B cell (primary cell): ENCODE data around the gene PLA2G12B.

Experiments used
- EZH2 ChIP-seq: IDR thresholded peaks from 2 replicates; pipeline ENCODE4 v1.6.1; 2012; ENCODE audit warnings: borderline replicate concordance, low read depth, mild to moderate bottlenecking, moderate library complexity, low read length; ENCODE audit not compliant: insufficient read depth, poor library complexity, severe bottlenecking
- TF ChIP-seq, protein P1 (sequence below): fragments of 200-600 bp; IDR thresholded peaks from one replicate; pipeline ENCODE4 v1.8.0; 2022; ENCODE audit warnings: antibody characterized with exemption, mild to moderate bottlenecking

DNA sequence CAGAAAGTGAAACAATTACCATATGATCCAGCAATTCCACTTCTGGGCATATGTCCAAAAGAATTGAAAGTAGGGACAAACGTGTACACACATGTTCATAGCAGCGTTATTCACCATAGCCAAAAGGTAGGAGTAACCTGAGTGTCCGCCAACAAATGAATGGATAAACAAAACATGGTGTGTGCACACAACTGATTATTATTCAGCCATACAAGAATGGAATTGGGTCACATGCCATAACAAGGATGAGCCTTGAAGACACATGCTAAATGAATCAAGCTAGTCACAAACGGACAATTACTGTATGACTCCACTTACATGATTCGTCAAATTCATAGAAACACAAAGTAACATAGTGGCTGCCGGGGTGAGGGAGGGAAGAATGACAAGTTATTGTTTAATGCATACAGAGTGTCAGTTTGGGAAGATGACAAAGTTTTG lies 65.2 kb downstream of the PLA2G12B start:
- TF ChIP-seq, protein P1, sequence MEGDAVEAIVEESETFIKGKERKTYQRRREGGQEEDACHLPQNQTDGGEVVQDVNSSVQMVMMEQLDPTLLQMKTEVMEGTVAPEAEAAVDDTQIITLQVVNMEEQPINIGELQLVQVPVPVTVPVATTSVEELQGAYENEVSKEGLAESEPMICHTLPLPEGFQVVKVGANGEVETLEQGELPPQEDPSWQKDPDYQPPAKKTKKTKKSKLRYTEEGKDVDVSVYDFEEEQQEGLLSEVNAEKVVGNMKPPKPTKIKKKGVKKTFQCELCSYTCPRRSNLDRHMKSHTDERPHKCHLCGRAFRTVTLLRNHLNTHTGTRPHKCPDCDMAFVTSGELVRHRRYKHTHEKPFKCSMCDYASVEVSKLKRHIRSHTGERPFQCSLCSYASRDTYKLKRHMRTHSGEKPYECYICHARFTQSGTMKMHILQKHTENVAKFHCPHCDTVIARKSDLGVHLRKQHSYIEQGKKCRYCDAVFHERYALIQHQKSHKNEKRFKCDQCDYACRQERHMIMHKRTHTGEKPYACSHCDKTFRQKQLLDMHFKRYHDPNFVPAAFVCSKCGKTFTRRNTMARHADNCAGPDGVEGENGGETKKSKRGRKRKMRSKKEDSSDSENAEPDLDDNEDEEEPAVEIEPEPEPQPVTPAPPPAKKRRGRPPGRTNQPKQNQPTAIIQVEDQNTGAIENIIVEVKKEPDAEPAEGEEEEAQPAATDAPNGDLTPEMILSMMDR, result no peak
- no peak for TF ChIP-seq EZH2
